Measurements from ENCODE around the gene C17orf113. TPM values are rescaled to one million over a fixed set of nuclear protein-coding genes. Genes with fewer than 3 reads are reported as not detected.

C17orf113 gene
- total RNA-seq, 4 donors from 2014 or later, result 0.35 to 0.57 (median 0.48) TPM; not detected in 1

DNA sequence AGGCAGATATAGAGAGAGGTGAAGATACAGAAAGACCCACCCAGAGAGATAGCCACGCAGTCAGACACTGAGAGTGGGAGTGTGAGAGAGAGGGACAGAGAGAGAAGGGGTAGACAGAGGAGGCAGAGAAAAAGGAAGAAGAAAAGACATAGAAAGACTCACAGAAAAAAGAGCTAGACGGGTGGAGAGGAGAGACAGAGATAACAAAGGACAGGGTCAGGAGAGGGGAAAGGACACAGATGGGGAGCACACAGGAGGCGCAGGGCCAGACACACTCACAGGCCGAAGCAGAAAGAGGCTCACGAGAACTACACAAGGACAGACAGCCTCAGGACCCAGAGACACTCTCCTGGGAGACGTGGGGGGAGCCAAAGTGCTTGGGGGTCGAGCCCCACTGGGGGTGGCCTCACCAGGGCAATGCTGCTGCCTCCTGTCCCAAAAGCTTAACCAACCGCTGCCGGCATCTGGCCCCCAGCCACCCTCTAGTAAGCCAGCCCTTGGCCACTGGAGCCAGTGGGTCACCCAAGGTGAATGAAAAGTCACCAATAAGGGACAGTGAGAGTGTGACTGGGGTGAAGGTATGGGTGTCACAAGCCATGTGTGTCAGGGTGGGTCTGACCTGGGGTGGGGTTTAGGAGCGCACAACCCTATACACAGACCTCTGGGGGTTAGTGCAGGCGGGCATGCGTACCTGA is 44.1 kb upstream of the C17orf113 start:
- H3K4me3 ChIP-seq, result no peak overlapping the region
- no peaks in the 10 kb centered on the region for H3K36me3 ChIP-seq
- H3K27me3 ChIP-seq, result peaks cover 0 to 50% (median 5%) of the 10 kb centered on the region in 4 donors
- no peak for DNase-seq
- no peak overlapping the region for H3K27ac ChIP-seq
- intact Hi-C loops (cut with DNase I), result no loop called here
- no peaks in the 10 kb centered on the region for H3K9me3 ChIP-seq
- WGBS, 2 donors, result 79 to 88% methylated on average over 11 of the region's 12 CpGs
- peaks cover 7 to 16% (median 12%) of the 10 kb centered on the region in 3 donors for H3K4me1 ChIP-seq
- no peak for TF ChIP-seq POLR2A (IDR thresholded peaks at IDR 0.05)
- TF ChIP-seq, protein P1, sequence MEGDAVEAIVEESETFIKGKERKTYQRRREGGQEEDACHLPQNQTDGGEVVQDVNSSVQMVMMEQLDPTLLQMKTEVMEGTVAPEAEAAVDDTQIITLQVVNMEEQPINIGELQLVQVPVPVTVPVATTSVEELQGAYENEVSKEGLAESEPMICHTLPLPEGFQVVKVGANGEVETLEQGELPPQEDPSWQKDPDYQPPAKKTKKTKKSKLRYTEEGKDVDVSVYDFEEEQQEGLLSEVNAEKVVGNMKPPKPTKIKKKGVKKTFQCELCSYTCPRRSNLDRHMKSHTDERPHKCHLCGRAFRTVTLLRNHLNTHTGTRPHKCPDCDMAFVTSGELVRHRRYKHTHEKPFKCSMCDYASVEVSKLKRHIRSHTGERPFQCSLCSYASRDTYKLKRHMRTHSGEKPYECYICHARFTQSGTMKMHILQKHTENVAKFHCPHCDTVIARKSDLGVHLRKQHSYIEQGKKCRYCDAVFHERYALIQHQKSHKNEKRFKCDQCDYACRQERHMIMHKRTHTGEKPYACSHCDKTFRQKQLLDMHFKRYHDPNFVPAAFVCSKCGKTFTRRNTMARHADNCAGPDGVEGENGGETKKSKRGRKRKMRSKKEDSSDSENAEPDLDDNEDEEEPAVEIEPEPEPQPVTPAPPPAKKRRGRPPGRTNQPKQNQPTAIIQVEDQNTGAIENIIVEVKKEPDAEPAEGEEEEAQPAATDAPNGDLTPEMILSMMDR (IDR thresholded peaks at IDR 0.05), result no peak

DNA sequence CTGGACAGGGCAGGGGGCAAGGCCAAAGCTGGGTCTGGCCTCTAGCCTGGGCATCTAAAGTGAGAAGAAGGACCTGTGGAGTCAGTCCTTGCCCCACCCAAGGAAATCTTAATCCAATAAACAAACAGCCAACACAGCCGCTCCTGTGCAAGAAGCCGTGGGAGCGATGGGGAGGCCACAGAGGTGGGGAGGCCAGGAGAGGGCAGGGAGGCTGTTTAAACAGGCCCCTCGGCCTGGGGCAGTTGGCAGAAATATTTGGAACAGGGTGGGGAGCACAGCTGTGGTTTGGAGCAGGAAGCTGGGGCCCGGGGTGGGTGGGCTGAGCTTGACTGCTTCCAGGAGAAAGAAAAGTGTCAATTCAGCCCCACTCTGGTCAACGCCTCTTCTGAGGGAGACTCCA is 42.5 kb upstream of the C17orf113 start:
- Histone ChIP-seq H3K4me3 (no peak overlapping the region), H3K9me3 (no peaks in the 10 kb centered on the region), H3K27me3 (peaks cover 0 to 56% (median 4%) of the 10 kb centered on the region in 4 donors), H3K36me3 (no peaks in the 10 kb centered on the region), H3K4me1 (peaks cover 5 to 8% (median 6%) of the 10 kb centered on the region in 3 donors), H3K27ac (no peak overlapping the region)
- TF ChIP-seq, protein P1 (IDR thresholded peaks at IDR 0.05), result no peak
- TF ChIP-seq POLR2A (IDR thresholded peaks at IDR 0.05), result no peak
- 73% methylated on average over 5 of the region's 6 CpGs; no CpG with 5 or more reads in 1 of the 2 donors for WGBS, 2 donors
- no peak for DNase-seq
- intact Hi-C loops (cut with DNase I), result no loop called here

DNA sequence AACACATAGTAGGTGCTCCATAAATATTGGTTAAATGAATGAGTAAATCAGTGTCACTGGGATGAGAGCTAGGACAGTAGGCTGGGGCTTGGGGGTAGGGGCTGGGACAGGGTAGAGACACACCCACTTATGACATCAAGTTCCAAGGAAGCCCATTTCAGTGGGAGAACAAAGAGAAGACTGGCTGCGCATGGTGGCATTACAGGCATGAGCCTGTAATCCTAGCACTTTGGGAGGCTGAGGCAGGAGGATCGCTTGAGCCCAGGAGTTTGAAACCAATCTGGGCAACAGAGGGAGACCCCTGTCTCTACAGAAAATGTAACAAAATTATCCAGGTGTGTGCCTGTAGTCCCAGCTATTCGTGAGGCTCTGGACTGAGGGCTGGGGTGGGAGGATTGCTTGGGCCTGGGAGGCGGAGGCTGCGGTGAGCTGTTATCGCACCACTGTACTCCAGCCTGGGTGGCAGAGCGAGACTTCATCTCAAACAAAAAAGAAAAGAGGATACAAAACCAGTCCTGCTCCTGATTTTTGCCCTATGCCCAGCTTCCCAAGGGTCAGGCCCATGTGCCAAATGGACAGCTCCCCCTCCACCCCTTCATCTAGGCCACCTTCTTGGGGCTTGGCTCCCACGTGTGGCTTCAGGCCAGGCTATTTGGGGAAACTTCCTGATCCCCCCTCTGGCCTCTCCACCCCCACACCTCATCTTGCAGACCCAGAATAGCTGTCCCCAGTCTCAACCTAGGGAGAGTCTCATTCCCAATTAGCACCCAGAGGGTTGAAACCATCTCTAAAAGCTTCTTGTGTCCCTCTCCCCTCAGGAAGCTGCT is 40.8 kb upstream of the C17orf113 start:
- intact Hi-C loops (cut with DNase I), result no loop called here

DNA sequence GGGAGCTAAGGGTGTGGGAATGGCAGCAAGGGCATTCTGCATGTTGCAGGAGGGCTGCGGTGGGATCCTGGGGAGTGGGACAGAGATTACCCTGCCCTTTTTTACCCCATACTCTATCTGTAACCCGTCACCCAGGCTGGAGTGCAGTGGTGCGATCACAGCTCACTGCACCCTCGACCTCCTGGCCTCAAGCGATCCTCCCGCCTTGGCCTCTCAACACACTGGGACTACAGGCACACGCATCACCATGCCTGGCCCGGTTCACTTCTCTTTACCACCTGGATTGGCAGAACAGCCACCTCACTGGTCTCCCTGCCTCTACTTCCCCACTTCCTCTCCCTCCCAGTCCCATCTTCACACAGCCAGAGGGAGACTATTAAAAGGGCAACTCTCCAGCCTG is 38.3 kb upstream of the C17orf113 start:
- intact Hi-C loops (cut with DNase I), result no loop called here
- H3K4me1 ChIP-seq, result no peaks in the 10 kb centered on the region
- no peaks in the 10 kb centered on the region for H3K9me3 ChIP-seq
- no peak overlapping the region for H3K27ac ChIP-seq
- H3K4me3 ChIP-seq, result no peak overlapping the region
- peaks cover 0 to 26% (median 0%) of the 10 kb centered on the region in 4 donors for H3K27me3 ChIP-seq
- no peak for DNase-seq
- H3K36me3 ChIP-seq, result no peaks in the 10 kb centered on the region
- 85 to 86% methylated on average over 7 to 8 of the region's 8 CpGs for WGBS, 2 donors
- TF ChIP-seq, protein P1 (IDR thresholded peaks at IDR 0.05), result no peak
- no peak for TF ChIP-seq POLR2A (IDR thresholded peaks at IDR 0.05)

More for the DNA sequence above, 40.8 kb upstream of the C17orf113 start:
- Histone ChIP-seq H3K4me1 (no peaks in the 10 kb centered on the region), H3K9me3 (no peaks in the 10 kb centered on the region), H3K36me3 (no peaks in the 10 kb centered on the region), H3K4me3 (no peak overlapping the region), H3K27me3 (peaks cover 0 to 42% (median 0%) of the 10 kb centered on the region in 4 donors), H3K27ac (no peak overlapping the region)
- TF ChIP-seq, protein P1 (IDR thresholded peaks at IDR 0.05), result no peak
- TF ChIP-seq POLR2A (IDR thresholded peaks at IDR 0.05), result no peak
- 83 to 84% methylated on average over 6 to 8 of the region's 8 CpGs for WGBS, 2 donors
- DNase-seq, result no peak

Measured in esophagus squamous epithelium (tissue), 5 donors.